HepG2 (cell line): ENCODE results near the gene EZH1. TPM values are rescaled to one million over a fixed set of nuclear protein-coding genes. Genes with fewer than 3 reads are reported as not detected.

Source experiments
- FOXP1 ChIP-seq, 2 experiments: fragments of 450-650 bp in 1 of 2; IDR thresholded peaks; 2 replicates each; pipeline ENCODE4 v1.6.1; 2017 to 2018; ENCODE audit warnings: antibody characterized with exemption in 1 of 2
- KDM3A ChIP-seq: IDR thresholded peaks from 2 replicates; pipeline ENCODE4 v1.6.1; 2018; ENCODE audit warnings: low read depth, missing compliant biosample characterization
- KDM5B ChIP-seq: sonication (generic); formaldehyde crosslinking; IDR thresholded peaks from 2 replicates; pipeline ENCODE4 v1.4.0; 2020; ENCODE audit warnings: missing genetic modification reagents, mild to moderate bottlenecking, borderline replicate concordance
- MAZ ChIP-seq, 2 experiments: sonication (generic) in 1 of 2; formaldehyde crosslinking in 1 of 2; IDR thresholded peaks; 2 replicates each; pipeline versions ENCODE4 v1.5.0 to v1.6.1; 2012 to 2020; ENCODE audit warnings: low read depth in 2 of 2, mild to moderate bottlenecking in 2 of 2, borderline replicate concordance in 1 of 2, improper control_type of control experiment in 1 of 2, low read length in 1 of 2, missing genetic modification reagents in 1 of 2, moderate library complexity in 1 of 2
- MXI1 ChIP-seq: IDR thresholded peaks from 3 replicates; pipeline ENCODE4 v1.6.1; 2012; ENCODE audit warnings: low read depth, low read length, inconsistent platforms, borderline replicate concordance
- PHF21A ChIP-seq: sonication (generic); formaldehyde crosslinking; IDR thresholded peaks from 2 replicates; pipeline ENCODE4 v1.5.0; 2020; ENCODE audit warnings: mild to moderate bottlenecking, missing genetic modification reagents
- PITX1 ChIP-seq: sonication (generic); formaldehyde crosslinking; IDR thresholded peaks from 2 replicates; pipeline ENCODE4 v1.5.1; 2020; ENCODE audit warnings: mild to moderate bottlenecking, missing genetic modification reagents
- RFX3 ChIP-seq: IDR thresholded peaks from 2 replicates; pipeline ENCODE4 v1.6.1; 2016; ENCODE audit warnings: missing biosample characterization, missing genetic modification reagents
- SAFB2 ChIP-seq: sonication (generic); formaldehyde crosslinking; IDR thresholded peaks from 2 replicates; pipeline ENCODE4 v1.5.1; 2020; ENCODE audit warnings: missing genetic modification reagents, low read depth, mild to moderate bottlenecking, borderline replicate concordance
- SIN3A ChIP-seq: IDR thresholded peaks from 2 replicates; pipeline ENCODE4 v1.6.1; 2011; ENCODE audit warnings: low read depth, mild to moderate bottlenecking, control low read depth, low read length, borderline replicate concordance
- SNAPC2 ChIP-seq: sonication (generic); formaldehyde crosslinking; IDR thresholded peaks from 2 replicates; pipeline ENCODE4 v1.8.1; 2022; ENCODE audit warnings: mild to moderate bottlenecking, missing genetic modification reagents
- TBX2 ChIP-seq: sonication (generic); formaldehyde crosslinking; IDR thresholded peaks from 2 replicates; pipeline ENCODE4 v1.5.0; 2020; ENCODE audit warnings: missing genetic modification reagents, mild to moderate bottlenecking, borderline replicate concordance
- ZMYM4 ChIP-seq: sonication (generic); formaldehyde crosslinking; IDR thresholded peaks from 2 replicates; pipeline ENCODE4 v1.8.1; 2023; ENCODE audit warnings: mild to moderate bottlenecking, missing genetic modification reagents
- ZNF136 ChIP-seq: sonication (generic); formaldehyde crosslinking; IDR thresholded peaks from 2 replicates; pipeline ENCODE4 v1.8.1; 2022; ENCODE audit warnings: low read depth, mild to moderate bottlenecking, moderate library complexity, missing genetic modification reagents
- ZNF343 ChIP-seq: sonication (generic); formaldehyde crosslinking; IDR thresholded peaks from 2 replicates; pipeline ENCODE4 v1.4.0; 2020; ENCODE audit warnings: mild to moderate bottlenecking, missing genetic modification reagents
- ZNF652 ChIP-seq: IDR thresholded peaks from 2 replicates; pipeline ENCODE4 v1.6.1; 2016; ENCODE audit warnings: low read depth, borderline replicate concordance
- polyA plus RNA-seq, 8 experiments: library from polyadenylated mRNA; depleted of rRNA in 3 of 8; stranded (reverse) in 7 of 8; unstranded in 1 of 8; fragments of >200 nt; fragmentation: Illumina TruSeq in 4 of 8; extraction: Trizol in 4 of 8; gene quantifications; 2 replicates each; pipeline versions ENCODE4 v1.2.1 to v1.2.3, GENCODE V29; 2011 to 2016; ENCODE audit warnings: low read depth in 4 of 8, missing spikeins in 1 of 8, mixed read lengths in 1 of 8; ENCODE audit not compliant: insufficient read depth in 1 of 8
- total RNA-seq, 5 experiments: library from RNA; depleted of rRNA; stranded (reverse); fragments of >200 nt; fragmentation: Illumina TruSeq; extraction: Trizol; gene quantifications; 2 replicates each; pipeline ENCODE4 v1.2.3, GENCODE V29; 2016; ENCODE audit warnings: low read depth in 1 of 5
- TF ChIP-seq, protein P1 (sequence below): IDR thresholded peaks from 2 replicates; pipeline ENCODE4 v1.6.1; 2012; ENCODE audit warnings: inconsistent platforms
- TF ChIP-seq, protein P2 (sequence below): IDR thresholded peaks from 2 replicates; pipeline ENCODE4 v1.6.1; 2018; ENCODE audit warnings: missing genetic modification reagents, mild to moderate bottlenecking, missing compliant biosample characterization
- TF ChIP-seq, protein P3 (sequence below): sonication (generic); formaldehyde crosslinking; IDR thresholded peaks from 2 replicates; pipeline ENCODE4 v1.4.0; 2020; ENCODE audit warnings: missing genetic modification reagents
- TF ChIP-seq, protein P4 (sequence below): sonication (generic); formaldehyde crosslinking; IDR thresholded peaks from 2 replicates; pipeline ENCODE4 v1.4.0; 2020; ENCODE audit warnings: missing genetic modification reagents
- TF ChIP-seq, protein P5 (sequence below): sonication (generic); formaldehyde crosslinking; IDR thresholded peaks from 2 replicates; pipeline ENCODE4 v1.5.0; 2020; ENCODE audit warnings: mild to moderate bottlenecking, missing genetic modification reagents

The EZH1 gene
- total and polyA plus RNA-seq, 2 of the 13 experiments (the other 11 are each of a cell fraction or from before 2014, with no cell fraction given): 11.6 to 24.0 TPM

DNA sequence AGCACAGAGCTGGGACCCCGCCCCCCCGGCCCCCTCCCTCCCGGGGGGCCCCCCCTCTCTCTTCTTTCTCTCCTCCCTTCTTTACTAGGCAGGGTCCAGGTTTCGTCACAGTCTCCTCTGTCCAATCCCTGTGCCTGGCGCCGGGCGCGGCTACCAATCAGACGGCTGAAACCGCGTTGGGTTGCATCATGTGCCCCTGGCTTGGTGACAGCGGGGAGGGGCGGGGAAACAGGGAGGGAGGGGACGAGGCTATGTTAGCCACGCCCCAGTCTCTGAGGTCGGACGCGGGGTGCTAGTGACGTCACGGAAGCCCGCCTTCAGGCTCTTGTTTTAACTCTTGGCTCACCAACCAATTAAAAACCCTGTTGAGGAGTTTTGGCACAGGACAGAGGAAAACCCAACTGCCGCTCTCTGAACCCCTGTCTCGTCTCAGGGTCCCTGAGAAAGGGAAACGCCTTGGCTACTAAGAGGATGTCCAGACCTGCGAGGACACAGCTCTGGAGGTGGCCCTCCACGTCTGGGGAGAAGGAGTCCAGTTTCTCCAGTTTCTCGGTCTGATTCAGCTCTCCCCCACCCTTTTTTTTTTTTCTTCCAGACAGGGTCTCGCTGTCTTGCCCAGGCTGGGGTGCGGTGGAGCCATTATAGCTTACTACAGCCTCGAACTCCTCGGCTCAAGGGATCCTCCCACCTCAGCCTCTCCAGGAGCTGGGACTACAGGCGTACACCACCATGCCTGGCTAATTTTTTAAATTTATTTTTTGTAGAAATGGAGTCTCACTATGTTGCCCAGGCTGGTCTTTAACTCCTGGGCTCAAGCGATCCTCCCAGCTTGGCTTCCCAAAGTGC is 67.6 kb downstream of the EZH1 start (continued):
- TF ChIP-seq ZNF343 (CRISPR knock-in tag): 0 out of 2 replicates have a peak, but pooled peaks have one; percentile 6
- TF ChIP-seq ZNF652: peak; percentile 98
- TF ChIP-seq MXI1: peak; percentile 69; the same call in 1 of the 3 replicates
- peak; percentile 49 for TF ChIP-seq TBX2 (CRISPR knock-in tag)
- TF ChIP-seq RFX3 (CRISPR knock-in tag): no peak
- TF ChIP-seq PITX1: 0 out of 2 replicates have a peak, but pooled peaks have one; percentile 25
- no peak for TF ChIP-seq ZNF136
- TF ChIP-seq, protein P1, sequence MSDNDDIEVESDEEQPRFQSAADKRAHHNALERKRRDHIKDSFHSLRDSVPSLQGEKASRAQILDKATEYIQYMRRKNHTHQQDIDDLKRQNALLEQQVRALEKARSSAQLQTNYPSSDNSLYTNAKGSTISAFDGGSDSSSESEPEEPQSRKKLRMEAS: peak; percentile 69
- TF ChIP-seq, protein P2, sequence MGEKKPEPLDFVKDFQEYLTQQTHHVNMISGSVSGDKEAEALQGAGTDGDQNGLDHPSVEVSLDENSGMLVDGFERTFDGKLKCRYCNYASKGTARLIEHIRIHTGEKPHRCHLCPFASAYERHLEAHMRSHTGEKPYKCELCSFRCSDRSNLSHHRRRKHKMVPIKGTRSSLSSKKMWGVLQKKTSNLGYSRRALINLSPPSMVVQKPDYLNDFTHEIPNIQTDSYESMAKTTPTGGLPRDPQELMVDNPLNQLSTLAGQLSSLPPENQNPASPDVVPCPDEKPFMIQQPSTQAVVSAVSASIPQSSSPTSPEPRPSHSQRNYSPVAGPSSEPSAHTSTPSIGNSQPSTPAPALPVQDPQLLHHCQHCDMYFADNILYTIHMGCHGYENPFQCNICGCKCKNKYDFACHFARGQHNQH (CRISPR knock-in tag): no peak
- peak; percentile 19; the same call in 1 of the 2 replicates for TF ChIP-seq FOXP1 (IDR thresholded peaks at IDR 0.05)
- TF ChIP-seq FOXP1 (CRISPR knock-in tag; IDR thresholded peaks at IDR 0.05): peak; percentile 36; the same call in 1 of the 2 replicates
- peak; percentile 53; the same call in 1 of the 2 replicates for TF ChIP-seq ZMYM4 (CRISPR knock-in tag)
- peak; percentile 45; the same call in 1 of the 2 replicates for TF ChIP-seq SIN3A
- TF ChIP-seq, protein P3, sequence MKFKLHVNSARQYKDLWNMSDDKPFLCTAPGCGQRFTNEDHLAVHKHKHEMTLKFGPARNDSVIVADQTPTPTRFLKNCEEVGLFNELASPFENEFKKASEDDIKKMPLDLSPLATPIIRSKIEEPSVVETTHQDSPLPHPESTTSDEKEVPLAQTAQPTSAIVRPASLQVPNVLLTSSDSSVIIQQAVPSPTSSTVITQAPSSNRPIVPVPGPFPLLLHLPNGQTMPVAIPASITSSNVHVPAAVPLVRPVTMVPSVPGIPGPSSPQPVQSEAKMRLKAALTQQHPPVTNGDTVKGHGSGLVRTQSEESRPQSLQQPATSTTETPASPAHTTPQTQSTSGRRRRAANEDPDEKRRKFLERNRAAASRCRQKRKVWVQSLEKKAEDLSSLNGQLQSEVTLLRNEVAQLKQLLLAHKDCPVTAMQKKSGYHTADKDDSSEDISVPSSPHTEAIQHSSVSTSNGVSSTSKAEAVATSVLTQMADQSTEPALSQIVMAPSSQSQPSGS (CRISPR knock-in tag): peak; percentile 77; the same call in 1 of the 2 replicates
- no peak for TF ChIP-seq KDM3A (CRISPR knock-in tag)
- TF ChIP-seq PHF21A (CRISPR knock-in tag): 0 out of 2 replicates have a peak, but pooled peaks have one; percentile 22
- no peak for TF ChIP-seq KDM5B (CRISPR knock-in tag)
- TF ChIP-seq, protein P4, sequence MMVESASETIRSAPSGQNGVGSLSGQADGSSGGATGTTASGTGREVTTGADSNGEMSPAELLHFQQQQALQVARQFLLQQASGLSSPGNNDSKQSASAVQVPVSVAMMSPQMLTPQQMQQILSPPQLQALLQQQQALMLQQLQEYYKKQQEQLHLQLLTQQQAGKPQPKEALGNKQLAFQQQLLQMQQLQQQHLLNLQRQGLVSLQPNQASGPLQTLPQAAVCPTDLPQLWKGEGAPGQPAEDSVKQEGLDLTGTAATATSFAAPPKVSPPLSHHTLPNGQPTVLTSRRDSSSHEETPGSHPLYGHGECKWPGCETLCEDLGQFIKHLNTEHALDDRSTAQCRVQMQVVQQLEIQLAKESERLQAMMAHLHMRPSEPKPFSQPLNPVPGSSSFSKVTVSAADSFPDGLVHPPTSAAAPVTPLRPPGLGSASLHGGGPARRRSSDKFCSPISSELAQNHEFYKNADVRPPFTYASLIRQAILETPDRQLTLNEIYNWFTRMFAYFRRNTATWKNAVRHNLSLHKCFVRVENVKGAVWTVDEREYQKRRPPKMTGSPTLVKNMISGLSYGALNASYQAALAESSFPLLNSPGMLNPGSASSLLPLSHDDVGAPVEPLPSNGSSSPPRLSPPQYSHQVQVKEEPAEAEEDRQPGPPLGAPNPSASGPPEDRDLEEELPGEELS (CRISPR knock-in tag): 0 out of 2 replicates have a peak, but pooled peaks have one; percentile 32
- TF ChIP-seq, protein P5, sequence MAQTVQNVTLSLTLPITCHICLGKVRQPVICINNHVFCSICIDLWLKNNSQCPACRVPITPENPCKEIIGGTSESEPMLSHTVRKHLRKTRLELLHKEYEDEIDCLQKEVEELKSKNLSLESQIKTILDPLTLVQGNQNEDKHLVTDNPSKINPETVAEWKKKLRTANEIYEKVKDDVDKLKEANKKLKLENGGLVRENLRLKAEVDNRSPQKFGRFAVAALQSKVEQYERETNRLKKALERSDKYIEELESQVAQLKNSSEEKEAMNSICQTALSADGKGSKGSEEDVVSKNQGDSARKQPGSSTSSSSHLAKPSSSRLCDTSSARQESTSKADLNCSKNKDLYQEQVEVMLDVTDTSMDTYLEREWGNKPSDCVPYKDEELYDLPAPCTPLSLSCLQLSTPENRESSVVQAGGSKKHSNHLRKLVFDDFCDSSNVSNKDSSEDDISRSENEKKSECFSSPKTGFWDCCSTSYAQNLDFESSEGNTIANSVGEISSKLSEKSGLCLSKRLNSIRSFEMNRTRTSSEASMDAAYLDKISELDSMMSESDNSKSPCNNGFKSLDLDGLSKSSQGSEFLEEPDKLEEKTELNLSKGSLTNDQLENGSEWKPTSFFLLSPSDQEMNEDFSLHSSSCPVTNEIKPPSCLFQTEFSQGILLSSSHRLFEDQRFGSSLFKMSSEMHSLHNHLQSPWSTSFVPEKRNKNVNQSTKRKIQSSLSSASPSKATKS (CRISPR knock-in tag): 0 out of 2 replicates have a peak, but pooled peaks have one; percentile 50
- 0 out of 2 replicates have a peak, but pooled peaks have one; percentile 11 for TF ChIP-seq SNAPC2
- TF ChIP-seq SAFB2 (CRISPR knock-in tag): 0 out of 2 replicates have a peak, but pooled peaks have one; percentile 6
- TF ChIP-seq MAZ (IDR thresholded peaks at IDR 0.05; ENCODE audit: borderline replicate concordance, low read depth, low read length): peak; percentile 88
- TF ChIP-seq MAZ (CRISPR knock-in tag; IDR thresholded peaks at IDR 0.05; ENCODE audit: low read depth): peak; percentile 86; the same call in 1 of the 2 replicates
